DND-41 (cell line): ENCODE results near the gene INTS1.

ENCODE experiments used
- ATAC-seq: fragments of 200-7000 bp; cut with Tn5 transposase; 3 replicates; pipeline ENCODE4 v1.9.1; 2021; ENCODE audit warnings: low read depth; ENCODE audit not compliant: insufficient read depth
- DNase-seq: peaks from one replicate; pipeline ENCODE4 v3.0.0-alpha.2; 2020
- H2AFZ ChIP-seq: 2 replicates; pipeline ENCODE4 v1.6.0; 2012; ENCODE audit warnings: low read depth, low read length
- H3K27ac ChIP-seq: 2 replicates; pipeline ENCODE4 v1.5.1; 2012; ENCODE audit warnings: low read length, inconsistent platforms
- H3K27me3 ChIP-seq: fragments of 200-600 bp; sonication (generic); 2 replicates; pipeline ENCODE4 v1.6.0; 2012; ENCODE audit warnings: low read length, mild to moderate bottlenecking, inconsistent platforms; ENCODE audit not compliant: insufficient read depth, poor library complexity
- H3K36me3 ChIP-seq: 2 replicates; pipeline ENCODE4 v1.5.1; 2012; ENCODE audit warnings: low read length, inconsistent platforms; ENCODE audit not compliant: insufficient read depth
- H3K4me1 ChIP-seq: 2 replicates; pipeline ENCODE4 v1.5.1; 2012; ENCODE audit warnings: mild to moderate bottlenecking, low read length; ENCODE audit not compliant: insufficient read depth
- H3K4me2 ChIP-seq: 2 replicates; pipeline ENCODE4 v1.6.0; 2012; ENCODE audit warnings: mild to moderate bottlenecking, moderate library complexity, low read length, inconsistent platforms; ENCODE audit not compliant: insufficient read depth
- H3K4me3 ChIP-seq, 2 experiments: fragments of 200-600 bp in 1 of 2; shearing (Covaris generic) in 1 of 2; 2 replicates each; pipeline ENCODE4 v1.5.1; 2012 to 2016; ENCODE audit warnings: inconsistent platforms in 2 of 2, low read length in 2 of 2, mild to moderate bottlenecking in 2 of 2, low read depth in 1 of 2, moderate library complexity in 1 of 2
- H3K79me2 ChIP-seq: 2 replicates; pipeline ENCODE4 v1.6.0; 2012; ENCODE audit warnings: low read length, inconsistent platforms; ENCODE audit not compliant: insufficient read depth
- H3K9ac ChIP-seq: 2 replicates; pipeline ENCODE4 v1.6.0; 2012; ENCODE audit warnings: low read depth, mild to moderate bottlenecking, inconsistent platforms, low read length, moderate library complexity
- H3K9me3 ChIP-seq: 2 replicates; pipeline ENCODE4 v1.5.1; 2012; ENCODE audit warnings: low read length, moderate library complexity, mild to moderate bottlenecking, inconsistent platforms; ENCODE audit not compliant: insufficient read depth, severe bottlenecking
- H4K20me1 ChIP-seq: 2 replicates; pipeline ENCODE4 v1.6.0; 2012; ENCODE audit warnings: low read length; ENCODE audit not compliant: insufficient read depth
- CTCF ChIP-seq: IDR thresholded peaks from 2 replicates; pipeline ENCODE4 v1.5.1; 2012; ENCODE audit warnings: borderline replicate concordance, low read length, moderate library complexity, mild to moderate bottlenecking; ENCODE audit not compliant: poor library complexity, severe bottlenecking; ENCODE audit errors: extremely low read depth
- EZH2 ChIP-seq: IDR thresholded peaks from 3 replicates; pipeline ENCODE4 v1.6.1; 2012; ENCODE audit warnings: borderline replicate concordance, low read depth, mild to moderate bottlenecking, moderate library complexity, low read length, inconsistent platforms; ENCODE audit not compliant: severe bottlenecking

Gene INTS1

DNA sequence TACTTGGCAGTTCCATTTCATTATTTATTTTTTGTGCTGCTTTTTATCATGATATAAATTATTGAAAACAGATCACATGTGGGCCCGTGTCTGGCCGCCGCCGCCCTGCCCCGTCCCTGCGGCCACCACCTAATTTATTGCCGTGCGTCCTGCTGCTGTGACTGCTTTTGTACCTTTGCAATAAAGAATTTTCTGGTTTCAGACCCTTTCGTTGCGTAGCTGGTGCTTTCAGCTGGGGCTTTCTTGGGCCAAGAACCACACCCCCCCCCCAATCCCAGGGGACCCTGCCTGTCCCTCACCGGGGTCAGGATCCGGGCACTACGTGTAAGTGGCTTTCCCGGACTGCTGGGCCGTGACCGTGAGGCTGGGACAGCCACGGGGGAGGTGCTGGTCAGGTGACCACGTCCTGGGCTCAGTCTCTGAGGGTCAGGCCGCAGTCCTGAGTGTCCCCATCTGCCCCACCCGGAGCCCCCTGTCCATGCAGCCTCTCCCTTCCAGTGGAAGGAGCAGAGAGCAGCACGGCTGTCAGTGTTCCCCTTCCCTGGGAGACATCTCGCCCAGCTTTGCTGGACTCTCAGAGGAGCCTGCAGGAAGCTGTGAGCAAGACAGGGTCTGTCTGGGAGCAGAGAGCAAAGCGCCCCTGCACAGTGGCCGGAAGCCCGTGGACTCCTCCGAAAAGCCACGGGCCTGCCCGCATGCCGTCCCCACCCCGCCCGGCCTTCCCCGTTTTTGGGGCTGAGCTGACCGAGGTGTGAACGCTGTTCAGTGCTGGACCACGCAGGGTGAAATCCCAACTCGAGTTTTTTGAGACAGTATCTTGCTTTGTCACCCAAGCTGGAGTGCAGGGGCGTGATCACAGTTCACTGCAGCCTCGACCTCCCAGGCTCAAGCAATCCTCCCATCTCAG lies 38.9 kb upstream of the INTS1 start:
- no peak overlapping the region for H3K9ac ChIP-seq
- H3K79me2 ChIP-seq: peaks cover 5% of the 10 kb centered on the region; the same call in 1 of the 2 replicates
- peaks cover 22% of the 10 kb centered on the region for H4K20me1 ChIP-seq
- H3K4me1 ChIP-seq: no peaks in the 10 kb centered on the region
- H3K27ac ChIP-seq: no peak overlapping the region
- peaks cover 32% of the 10 kb centered on the region for H3K36me3 ChIP-seq
- no peak overlapping the region for H3K4me3 ChIP-seq
- no peaks in the 10 kb centered on the region for H3K9me3 ChIP-seq
- H3K27me3 ChIP-seq: no peaks in the 10 kb centered on the region
- H2AFZ ChIP-seq: no peak overlapping the region
- DNase-seq (no peak), ATAC-seq (no peak)
- no peak overlapping the region for H3K4me2 ChIP-seq
- TF ChIP-seq CTCF (no peak), EZH2 (no peak)

DNA sequence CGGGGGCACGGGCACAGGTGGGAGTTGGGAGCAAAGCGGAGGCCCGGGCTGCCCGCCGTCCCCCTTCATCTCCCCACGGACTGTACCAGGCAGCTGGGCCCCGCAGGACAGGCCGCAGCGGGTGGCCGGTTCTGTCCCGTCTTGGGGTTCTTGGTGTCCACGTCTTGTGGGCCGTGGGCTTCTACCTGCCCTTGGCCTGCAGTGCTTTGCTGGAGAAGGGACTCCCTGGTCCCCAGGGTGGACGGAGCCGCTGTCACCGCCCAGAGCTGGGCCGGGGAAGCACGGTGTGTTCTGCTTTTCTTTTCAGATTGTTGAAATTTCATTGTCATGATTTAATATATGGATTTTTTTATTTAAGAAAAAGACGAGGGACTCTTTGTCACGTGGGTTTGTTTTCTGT lies 38.1 kb upstream of the INTS1 start:
- Histone ChIP-seq H3K36me3 (peaks cover 37% of the 10 kb centered on the region), H3K9me3 (no peaks in the 10 kb centered on the region), H3K4me3 (no peak overlapping the region), H3K4me1 (no peaks in the 10 kb centered on the region), H3K9ac (no peak overlapping the region), H4K20me1 (peaks cover 30% of the 10 kb centered on the region), H3K27me3 (no peaks in the 10 kb centered on the region), H3K4me2 (no peak overlapping the region), H3K27ac (no peak overlapping the region), H3K79me2 (peaks cover 13% of the 10 kb centered on the region), H2AFZ (no peak overlapping the region)
- no peak for TF ChIP-seq EZH2
- TF ChIP-seq CTCF: no peak
- DNase-seq: no peak
- ATAC-seq: no peak

DNA sequence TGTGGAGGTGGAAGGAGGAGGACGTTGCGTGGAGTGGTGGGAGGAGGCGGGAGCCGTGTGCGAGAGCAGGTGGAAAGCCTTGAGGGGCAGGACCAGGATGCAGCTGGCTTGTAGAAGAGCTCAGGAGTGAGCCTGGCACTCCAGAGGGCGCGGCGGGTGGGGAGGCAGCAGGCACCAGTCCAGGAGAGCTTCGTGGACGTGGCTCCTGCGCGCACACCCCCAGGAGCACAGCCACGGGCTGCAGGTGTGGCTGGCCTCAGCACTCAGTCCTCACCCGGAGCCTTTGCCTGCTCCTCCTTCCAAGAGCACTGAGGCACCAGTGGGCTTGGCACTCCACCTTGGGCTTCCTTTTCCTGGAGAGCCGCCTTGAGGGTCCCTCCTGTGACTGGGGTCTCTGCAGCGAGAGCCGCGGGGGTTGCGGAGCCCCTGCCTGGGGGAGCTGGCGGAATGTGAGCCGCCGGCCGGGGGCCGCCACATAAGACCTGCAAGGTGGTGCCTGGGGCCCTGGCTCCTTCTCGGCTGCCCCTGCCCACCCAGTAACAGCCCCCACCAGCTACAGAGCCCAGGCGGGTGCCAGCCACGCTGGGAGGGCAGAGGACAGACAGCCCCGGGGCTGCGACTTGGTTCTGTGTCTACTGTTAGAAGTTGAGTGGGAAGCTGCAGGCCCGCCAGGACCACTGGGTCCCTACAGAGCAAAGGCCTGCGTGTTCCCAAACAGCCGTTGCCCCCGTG lies 37.4 kb upstream of the INTS1 start:
- Histone ChIP-seq H3K4me3 (no peak overlapping the region), H3K4me1 (no peaks in the 10 kb centered on the region), H2AFZ (no peak overlapping the region), H4K20me1 (peaks cover 37% of the 10 kb centered on the region), H3K79me2 (peaks cover 20% of the 10 kb centered on the region), H3K27me3 (no peaks in the 10 kb centered on the region), H3K4me2 (no peak overlapping the region), H3K27ac (no peak overlapping the region), H3K9me3 (no peaks in the 10 kb centered on the region), H3K9ac (no peak overlapping the region), H3K36me3 (peaks cover 40% of the 10 kb centered on the region)
- ATAC-seq (no peak), DNase-seq (no peak)
- no peak for TF ChIP-seq EZH2

GRCh38 chr7:1540776-1541271 lies 36.6 kb upstream of the INTS1 start:
- Histone ChIP-seq H3K4me3 (no peak overlapping the region), H3K4me2 (no peak overlapping the region), H4K20me1 (peaks cover 44% of the 10 kb centered on the region), H3K27me3 (no peaks in the 10 kb centered on the region), H3K79me2 (peaks cover 28% of the 10 kb centered on the region), H3K9ac (no peak overlapping the region), H3K27ac (no peak overlapping the region), H3K4me1 (no peaks in the 10 kb centered on the region), H2AFZ (no peak overlapping the region), H3K36me3 (peaks cover 44% of the 10 kb centered on the region), H3K9me3 (no peaks in the 10 kb centered on the region)
- TF ChIP-seq CTCF: no peak
- no peak for TF ChIP-seq EZH2
- DNase-seq: no peak
- ATAC-seq: no peak
